Measurements from ENCODE around the gene EPAS1. TPM values are rescaled to one million over a fixed set of nuclear protein-coding genes. Genes with fewer than 3 reads are reported as not detected.

Gene EPAS1
- total and polyA plus RNA-seq, 4 donors = 26.2 to 193 (median 61.1) TPM

- Histone ChIP-seq H3K27me3 (ENCODE audit: control insufficient read depth in 4 of 4, insufficient read depth in 4 of 4, low read length in 3 of 4) (no peaks in the 10 kb centered on the region), H3K36me3 (ENCODE audit: control insufficient read depth in 4 of 4, insufficient read depth in 3 of 4, low read depth in 1 of 4, low read length in 3 of 4) (peaks cover 0 to 3% (median 0%) of the 10 kb centered on the region in 4 donors), H3K27ac (ENCODE audit: low read depth in 1 of 2, low read length in 2 of 2) (peak overlapping the region; percentile 74 to 95), H3K4me3 (ENCODE audit: low read depth in 1 of 3, low read length in 3 of 3) (no peak overlapping the region), H3K4me1 (ENCODE audit: control insufficient read depth in 4 of 4, insufficient read depth in 4 of 4, low read length in 3 of 4) (peaks cover 35 to 92% (median 70%) of the 10 kb centered on the region in 4 donors), H3K9me3 (ENCODE audit: control insufficient read depth in 4 of 4, low read length in 3 of 4) (no peaks in the 10 kb centered on the region), H3K9ac (ENCODE audit: low read depth in 1 of 2, low read length in 2 of 2) (no peak overlapping the region)
- TF ChIP-seq YY1 (IDR thresholded peaks at IDR 0.05) (no peak), SP1 (IDR thresholded peaks at IDR 0.05) (no peak), FOXA2 (IDR thresholded peaks at IDR 0.05) (no peak), NR2F2 (IDR thresholded peaks at IDR 0.05) (no peak)
- TF ChIP-seq, protein P1, sequence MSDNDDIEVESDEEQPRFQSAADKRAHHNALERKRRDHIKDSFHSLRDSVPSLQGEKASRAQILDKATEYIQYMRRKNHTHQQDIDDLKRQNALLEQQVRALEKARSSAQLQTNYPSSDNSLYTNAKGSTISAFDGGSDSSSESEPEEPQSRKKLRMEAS (IDR thresholded peaks at IDR 0.05) = no peak
- TF ChIP-seq, protein P2, sequence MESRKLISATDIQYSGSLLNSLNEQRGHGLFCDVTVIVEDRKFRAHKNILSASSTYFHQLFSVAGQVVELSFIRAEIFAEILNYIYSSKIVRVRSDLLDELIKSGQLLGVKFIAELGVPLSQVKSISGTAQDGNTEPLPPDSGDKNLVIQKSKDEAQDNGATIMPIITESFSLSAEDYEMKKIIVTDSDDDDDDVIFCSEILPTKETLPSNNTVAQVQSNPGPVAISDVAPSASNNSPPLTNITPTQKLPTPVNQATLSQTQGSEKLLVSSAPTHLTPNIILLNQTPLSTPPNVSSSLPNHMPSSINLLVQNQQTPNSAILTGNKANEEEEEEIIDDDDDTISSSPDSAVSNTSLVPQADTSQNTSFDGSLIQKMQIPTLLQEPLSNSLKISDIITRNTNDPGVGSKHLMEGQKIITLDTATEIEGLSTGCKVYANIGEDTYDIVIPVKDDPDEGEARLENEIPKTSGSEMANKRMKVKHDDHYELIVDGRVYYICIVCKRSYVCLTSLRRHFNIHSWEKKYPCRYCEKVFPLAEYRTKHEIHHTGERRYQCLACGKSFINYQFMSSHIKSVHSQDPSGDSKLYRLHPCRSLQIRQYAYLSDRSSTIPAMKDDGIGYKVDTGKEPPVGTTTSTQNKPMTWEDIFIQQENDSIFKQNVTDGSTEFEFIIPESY (IDR thresholded peaks at IDR 0.05) = no peak
- DNase-seq (ENCODE audit: low spot score) = no peak
- WGBS = 88% methylated on average over 3 of the region's 3 CpGs
Observed at GRCh38 chr2:46313063-46313462, 15.9 kb downstream of the EPAS1 start.

DNA sequence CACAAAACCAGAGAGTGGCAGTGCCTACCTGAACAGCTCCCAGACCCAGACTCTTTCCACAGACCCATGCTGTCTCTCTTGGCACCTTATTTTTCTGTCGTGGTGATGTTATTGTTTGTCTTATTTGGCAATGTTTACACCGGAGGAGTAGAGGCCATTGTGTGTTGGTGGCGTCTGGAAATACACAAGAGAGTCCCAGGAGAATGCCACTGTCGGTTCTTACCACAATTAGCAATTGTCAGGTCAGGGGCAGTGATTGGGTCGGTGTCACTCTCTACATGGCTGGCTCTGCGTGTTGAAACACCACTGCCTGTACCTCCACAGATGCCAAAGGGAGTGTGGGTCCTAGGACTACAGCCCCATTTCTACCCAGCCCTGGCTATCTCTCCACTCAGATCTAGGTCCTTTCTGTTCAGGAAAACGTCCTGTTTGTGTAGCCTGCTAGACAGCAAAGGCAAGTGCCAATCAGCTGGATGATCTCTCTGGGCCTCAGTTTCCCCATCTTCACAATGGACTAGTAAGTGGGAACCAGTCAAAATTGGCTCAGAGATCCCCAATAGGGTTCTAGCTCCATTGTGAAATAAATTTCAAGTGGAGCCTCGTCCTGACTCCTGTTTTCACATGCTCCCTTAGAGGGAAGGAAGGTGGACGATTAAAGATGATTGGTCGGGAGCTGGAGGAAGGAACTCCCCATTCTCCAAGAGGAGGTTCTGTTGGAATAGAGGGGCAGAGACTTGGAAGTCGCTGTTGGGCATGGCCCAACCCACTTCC lies 17.0 kb downstream of the EPAS1 start:
- Histone ChIP-seq H3K9ac (ENCODE audit: low read depth in 1 of 2, low read length in 2 of 2) (peak overlapping the region in 1 of 2 donors; percentile 5), H3K27me3 (ENCODE audit: control insufficient read depth in 4 of 4, insufficient read depth in 4 of 4, low read length in 3 of 4) (no peaks in the 10 kb centered on the region), H3K4me1 (ENCODE audit: control insufficient read depth in 4 of 4, insufficient read depth in 4 of 4, low read length in 3 of 4) (peaks cover 34 to 92% (median 68%) of the 10 kb centered on the region in 4 donors), H3K9me3 (ENCODE audit: control insufficient read depth in 4 of 4, low read length in 3 of 4) (no peaks in the 10 kb centered on the region), H3K4me3 (ENCODE audit: low read depth in 1 of 3, low read length in 3 of 3) (no peak overlapping the region), H3K36me3 (ENCODE audit: control insufficient read depth in 4 of 4, insufficient read depth in 3 of 4, low read depth in 1 of 4, low read length in 3 of 4) (peaks cover 0 to 3% (median 0%) of the 10 kb centered on the region in 4 donors), H3K27ac (ENCODE audit: low read depth in 1 of 2, low read length in 2 of 2) (peak overlapping the region; percentile 89 to 93)
- TF ChIP-seq RXRA (IDR thresholded peaks at IDR 0.05) (peak in 1 of 2 donors; percentile 55), HNF4G (IDR thresholded peaks at IDR 0.05) (no peak), EGR1 (IDR thresholded peaks at IDR 0.05; ENCODE audit: low read depth in 2 of 2) (no peak), HNF4A (conservative IDR thresholded peaks at IDR 0.05) (peak; percentile 30 to 54), JUND (IDR thresholded peaks at IDR 0.05) (no peak), NR2F2 (IDR thresholded peaks at IDR 0.05) (no peak), YY1 (IDR thresholded peaks at IDR 0.05) (peak; percentile 67), TAF1 (conservative IDR thresholded peaks at IDR 0.05) (no peak), RAD21 (IDR thresholded peaks at IDR 0.05) (peak; percentile 17 to 46), GABPA (IDR thresholded peaks at IDR 0.05 in 1 of 2, conservative IDR thresholded peaks at IDR 0.05 in 1 of 2) (no peak), FOXA2 (IDR thresholded peaks at IDR 0.05) (peak; percentile 68), SP1 (IDR thresholded peaks at IDR 0.05) (no peak), FOXA1 (IDR thresholded peaks at IDR 0.05) (peak; percentile 26)
- TF ChIP-seq, protein P3, sequence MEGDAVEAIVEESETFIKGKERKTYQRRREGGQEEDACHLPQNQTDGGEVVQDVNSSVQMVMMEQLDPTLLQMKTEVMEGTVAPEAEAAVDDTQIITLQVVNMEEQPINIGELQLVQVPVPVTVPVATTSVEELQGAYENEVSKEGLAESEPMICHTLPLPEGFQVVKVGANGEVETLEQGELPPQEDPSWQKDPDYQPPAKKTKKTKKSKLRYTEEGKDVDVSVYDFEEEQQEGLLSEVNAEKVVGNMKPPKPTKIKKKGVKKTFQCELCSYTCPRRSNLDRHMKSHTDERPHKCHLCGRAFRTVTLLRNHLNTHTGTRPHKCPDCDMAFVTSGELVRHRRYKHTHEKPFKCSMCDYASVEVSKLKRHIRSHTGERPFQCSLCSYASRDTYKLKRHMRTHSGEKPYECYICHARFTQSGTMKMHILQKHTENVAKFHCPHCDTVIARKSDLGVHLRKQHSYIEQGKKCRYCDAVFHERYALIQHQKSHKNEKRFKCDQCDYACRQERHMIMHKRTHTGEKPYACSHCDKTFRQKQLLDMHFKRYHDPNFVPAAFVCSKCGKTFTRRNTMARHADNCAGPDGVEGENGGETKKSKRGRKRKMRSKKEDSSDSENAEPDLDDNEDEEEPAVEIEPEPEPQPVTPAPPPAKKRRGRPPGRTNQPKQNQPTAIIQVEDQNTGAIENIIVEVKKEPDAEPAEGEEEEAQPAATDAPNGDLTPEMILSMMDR (IDR thresholded peaks at IDR 0.05; ENCODE audit: low read depth, low read length, missing input control) = no peak
- TF ChIP-seq, protein P1 (IDR thresholded peaks at IDR 0.05) = no peak
- TF ChIP-seq, protein P4, sequence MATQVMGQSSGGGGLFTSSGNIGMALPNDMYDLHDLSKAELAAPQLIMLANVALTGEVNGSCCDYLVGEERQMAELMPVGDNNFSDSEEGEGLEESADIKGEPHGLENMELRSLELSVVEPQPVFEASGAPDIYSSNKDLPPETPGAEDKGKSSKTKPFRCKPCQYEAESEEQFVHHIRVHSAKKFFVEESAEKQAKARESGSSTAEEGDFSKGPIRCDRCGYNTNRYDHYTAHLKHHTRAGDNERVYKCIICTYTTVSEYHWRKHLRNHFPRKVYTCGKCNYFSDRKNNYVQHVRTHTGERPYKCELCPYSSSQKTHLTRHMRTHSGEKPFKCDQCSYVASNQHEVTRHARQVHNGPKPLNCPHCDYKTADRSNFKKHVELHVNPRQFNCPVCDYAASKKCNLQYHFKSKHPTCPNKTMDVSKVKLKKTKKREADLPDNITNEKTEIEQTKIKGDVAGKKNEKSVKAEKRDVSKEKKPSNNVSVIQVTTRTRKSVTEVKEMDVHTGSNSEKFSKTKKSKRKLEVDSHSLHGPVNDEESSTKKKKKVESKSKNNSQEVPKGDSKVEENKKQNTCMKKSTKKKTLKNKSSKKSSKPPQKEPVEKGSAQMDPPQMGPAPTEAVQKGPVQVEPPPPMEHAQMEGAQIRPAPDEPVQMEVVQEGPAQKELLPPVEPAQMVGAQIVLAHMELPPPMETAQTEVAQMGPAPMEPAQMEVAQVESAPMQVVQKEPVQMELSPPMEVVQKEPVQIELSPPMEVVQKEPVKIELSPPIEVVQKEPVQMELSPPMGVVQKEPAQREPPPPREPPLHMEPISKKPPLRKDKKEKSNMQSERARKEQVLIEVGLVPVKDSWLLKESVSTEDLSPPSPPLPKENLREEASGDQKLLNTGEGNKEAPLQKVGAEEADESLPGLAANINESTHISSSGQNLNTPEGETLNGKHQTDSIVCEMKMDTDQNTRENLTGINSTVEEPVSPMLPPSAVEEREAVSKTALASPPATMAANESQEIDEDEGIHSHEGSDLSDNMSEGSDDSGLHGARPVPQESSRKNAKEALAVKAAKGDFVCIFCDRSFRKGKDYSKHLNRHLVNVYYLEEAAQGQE (IDR thresholded peaks at IDR 0.05) = no peak
- TF ChIP-seq, protein P5, sequence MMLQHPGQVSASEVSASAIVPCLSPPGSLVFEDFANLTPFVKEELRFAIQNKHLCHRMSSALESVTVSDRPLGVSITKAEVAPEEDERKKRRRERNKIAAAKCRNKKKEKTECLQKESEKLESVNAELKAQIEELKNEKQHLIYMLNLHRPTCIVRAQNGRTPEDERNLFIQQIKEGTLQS (IDR thresholded peaks at IDR 0.05) = no peak
- TF ChIP-seq, protein P2 (IDR thresholded peaks at IDR 0.05) = no peak
- WGBS = 46% methylated on average over 11 of the region's 11 CpGs
- no peak for DNase-seq (ENCODE audit: low spot score)

Measured in liver (tissue), 9 donors.